Ishikawa (cell line): Measurements from ENCODE around the gene L1TD1.

Source experiments
- CEBPB ChIP-seq: IDR thresholded peaks from 2 replicates; pipeline ENCODE4 v1.6.1; 2012
- CREB1 ChIP-seq: IDR thresholded peaks from 2 replicates; pipeline ENCODE4 v1.6.1; 2012; ENCODE audit warnings: low read depth
- EGR1 ChIP-seq: IDR thresholded peaks from 2 replicates; pipeline ENCODE4 v1.6.1; 2012
- EP300 ChIP-seq: IDR thresholded peaks from 2 replicates; pipeline ENCODE4 v1.6.1; 2012; ENCODE audit warnings: borderline replicate concordance
- FOXM1 ChIP-seq: IDR thresholded peaks from 2 replicates; pipeline ENCODE4 v1.6.1; 2012; ENCODE audit warnings: low read depth, borderline replicate concordance
- NFIC ChIP-seq: IDR thresholded peaks from 2 replicates; pipeline ENCODE4 v1.6.1; 2012
- RAD21 ChIP-seq: IDR thresholded peaks from 2 replicates; pipeline ENCODE4 v1.6.1; 2012; ENCODE audit warnings: low read depth
- TAF1 ChIP-seq: IDR thresholded peaks from 2 replicates; pipeline ENCODE4 v1.6.1; 2012; ENCODE audit warnings: low read depth, mild to moderate bottlenecking
- TCF12 ChIP-seq: IDR thresholded peaks from 2 replicates; pipeline ENCODE4 v1.6.1; 2012; ENCODE audit warnings: low read depth
- TEAD4 ChIP-seq: IDR thresholded peaks from 2 replicates; pipeline ENCODE4 v1.6.1; 2012
- YY1 ChIP-seq: IDR thresholded peaks from 2 replicates; pipeline ENCODE4 v1.6.1; 2012; ENCODE audit warnings: low read depth
- ZBTB7A ChIP-seq: IDR thresholded peaks from 2 replicates; pipeline ENCODE4 v1.6.1; 2012; ENCODE audit warnings: low read depth
- TF ChIP-seq, protein P1 (sequence below): IDR thresholded peaks from 2 replicates; pipeline ENCODE4 v1.6.1; 2012
- TF ChIP-seq, protein P2 (sequence below): IDR thresholded peaks from 2 replicates; pipeline ENCODE4 v1.6.1; 2012
- TF ChIP-seq, protein P3 (sequence below): IDR thresholded peaks from 2 replicates; pipeline ENCODE4 v1.6.1; 2012; ENCODE audit warnings: low read depth, mild to moderate bottlenecking

L1TD1 gene

DNA sequence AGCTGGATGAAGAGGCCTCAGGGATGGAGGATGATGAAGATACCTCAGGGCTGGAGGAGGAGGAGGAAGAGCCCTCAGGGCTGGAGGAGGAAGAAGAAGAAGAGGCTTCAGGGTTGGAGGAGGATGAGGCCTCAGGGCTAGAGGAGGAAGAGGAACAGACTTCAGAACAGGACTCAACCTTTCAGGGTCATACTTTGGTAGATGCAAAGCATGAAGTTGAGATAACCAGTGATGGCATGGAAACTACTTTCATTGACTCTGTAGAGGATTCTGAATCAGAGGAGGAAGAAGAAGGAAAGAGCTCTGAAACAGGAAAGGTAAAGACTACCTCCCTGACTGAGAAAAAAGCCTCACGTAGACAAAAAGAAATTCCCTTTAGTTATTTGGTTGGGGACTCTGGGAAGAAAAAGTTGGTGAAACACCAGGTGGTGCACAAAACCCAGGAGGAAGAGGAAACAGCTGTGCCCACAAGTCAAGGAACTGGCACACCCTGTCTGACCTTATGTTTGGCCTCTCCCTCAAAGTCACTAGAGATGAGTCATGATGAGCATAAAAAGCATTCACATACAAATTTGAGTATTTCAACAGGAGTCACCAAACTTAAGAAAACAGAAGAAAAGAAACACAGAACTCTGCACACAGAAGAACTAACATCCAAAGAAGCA, 15.4 kb downstream of the L1TD1 start:
- TF ChIP-seq, protein P1, sequence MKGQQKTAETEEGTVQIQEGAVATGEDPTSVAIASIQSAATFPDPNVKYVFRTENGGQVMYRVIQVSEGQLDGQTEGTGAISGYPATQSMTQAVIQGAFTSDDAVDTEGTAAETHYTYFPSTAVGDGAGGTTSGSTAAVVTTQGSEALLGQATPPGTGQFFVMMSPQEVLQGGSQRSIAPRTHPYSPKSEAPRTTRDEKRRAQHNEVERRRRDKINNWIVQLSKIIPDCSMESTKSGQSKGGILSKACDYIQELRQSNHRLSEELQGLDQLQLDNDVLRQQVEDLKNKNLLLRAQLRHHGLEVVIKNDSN = no peak
- peak; percentile 23; the same call in 1 of the 2 replicates for TF ChIP-seq RAD21
- no peak for TF ChIP-seq TAF1

DNA sequence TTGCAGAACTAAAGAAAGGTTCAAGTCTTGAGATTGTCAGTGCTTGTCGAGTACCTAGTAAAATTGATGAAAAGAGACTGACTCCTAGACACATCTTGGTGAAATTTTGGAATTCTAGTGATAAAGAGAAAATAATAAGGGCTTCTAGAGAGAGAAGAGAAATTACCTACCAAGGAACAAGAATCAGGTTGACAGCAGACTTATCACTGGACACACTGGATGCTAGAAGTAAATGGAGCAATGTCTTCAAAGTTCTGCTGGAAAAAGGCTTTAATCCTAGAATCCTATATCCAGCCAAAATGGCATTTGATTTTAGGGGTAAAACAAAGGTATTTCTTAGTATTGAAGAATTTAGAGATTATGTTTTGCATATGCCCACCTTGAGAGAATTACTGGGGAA, 16.3 kb downstream of the L1TD1 start:
- TF ChIP-seq CREB1 (no peak), TCF12 (no peak), EP300 (no peak), TEAD4 (no peak), YY1 (no peak), ZBTB7A (no peak), TAF1 (no peak), EGR1 (no peak), CEBPB (no peak), RAD21 (no peak), FOXM1 (no peak), NFIC (no peak)
- TF ChIP-seq, protein P2, sequence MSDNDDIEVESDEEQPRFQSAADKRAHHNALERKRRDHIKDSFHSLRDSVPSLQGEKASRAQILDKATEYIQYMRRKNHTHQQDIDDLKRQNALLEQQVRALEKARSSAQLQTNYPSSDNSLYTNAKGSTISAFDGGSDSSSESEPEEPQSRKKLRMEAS = no peak
- TF ChIP-seq, protein P3, sequence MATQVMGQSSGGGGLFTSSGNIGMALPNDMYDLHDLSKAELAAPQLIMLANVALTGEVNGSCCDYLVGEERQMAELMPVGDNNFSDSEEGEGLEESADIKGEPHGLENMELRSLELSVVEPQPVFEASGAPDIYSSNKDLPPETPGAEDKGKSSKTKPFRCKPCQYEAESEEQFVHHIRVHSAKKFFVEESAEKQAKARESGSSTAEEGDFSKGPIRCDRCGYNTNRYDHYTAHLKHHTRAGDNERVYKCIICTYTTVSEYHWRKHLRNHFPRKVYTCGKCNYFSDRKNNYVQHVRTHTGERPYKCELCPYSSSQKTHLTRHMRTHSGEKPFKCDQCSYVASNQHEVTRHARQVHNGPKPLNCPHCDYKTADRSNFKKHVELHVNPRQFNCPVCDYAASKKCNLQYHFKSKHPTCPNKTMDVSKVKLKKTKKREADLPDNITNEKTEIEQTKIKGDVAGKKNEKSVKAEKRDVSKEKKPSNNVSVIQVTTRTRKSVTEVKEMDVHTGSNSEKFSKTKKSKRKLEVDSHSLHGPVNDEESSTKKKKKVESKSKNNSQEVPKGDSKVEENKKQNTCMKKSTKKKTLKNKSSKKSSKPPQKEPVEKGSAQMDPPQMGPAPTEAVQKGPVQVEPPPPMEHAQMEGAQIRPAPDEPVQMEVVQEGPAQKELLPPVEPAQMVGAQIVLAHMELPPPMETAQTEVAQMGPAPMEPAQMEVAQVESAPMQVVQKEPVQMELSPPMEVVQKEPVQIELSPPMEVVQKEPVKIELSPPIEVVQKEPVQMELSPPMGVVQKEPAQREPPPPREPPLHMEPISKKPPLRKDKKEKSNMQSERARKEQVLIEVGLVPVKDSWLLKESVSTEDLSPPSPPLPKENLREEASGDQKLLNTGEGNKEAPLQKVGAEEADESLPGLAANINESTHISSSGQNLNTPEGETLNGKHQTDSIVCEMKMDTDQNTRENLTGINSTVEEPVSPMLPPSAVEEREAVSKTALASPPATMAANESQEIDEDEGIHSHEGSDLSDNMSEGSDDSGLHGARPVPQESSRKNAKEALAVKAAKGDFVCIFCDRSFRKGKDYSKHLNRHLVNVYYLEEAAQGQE = no peak
- TF ChIP-seq, protein P1 = no peak

DNA sequence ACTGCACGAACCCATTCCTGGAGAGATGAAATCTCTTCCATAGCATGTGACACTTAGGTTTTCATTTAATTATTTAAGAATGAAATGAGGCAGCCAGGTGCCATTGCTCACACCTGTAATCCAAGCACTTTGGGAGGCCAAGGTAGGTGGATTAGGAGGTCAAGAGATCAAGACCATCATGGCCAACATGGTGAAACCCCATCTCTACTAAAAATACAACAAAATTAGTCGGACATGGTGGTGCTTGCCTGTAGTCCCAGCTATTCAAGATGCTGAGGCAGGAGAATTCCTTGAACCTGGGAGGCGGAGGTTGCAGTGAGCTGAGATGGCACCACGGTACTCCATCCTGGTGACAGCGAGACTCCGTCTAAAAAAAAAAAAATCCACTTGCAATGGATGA, 17.8 kb downstream of the L1TD1 start:
- TF ChIP-seq YY1 (no peak), NFIC (no peak), ZBTB7A (no peak), CEBPB (no peak), EP300 (no peak), RAD21 (no peak), CREB1 (no peak), TCF12 (no peak), TEAD4 (no peak), FOXM1 (no peak), TAF1 (no peak), EGR1 (no peak)
- TF ChIP-seq, protein P2 = no peak
- TF ChIP-seq, protein P1 = no peak
- TF ChIP-seq, protein P3 = no peak

DNA sequence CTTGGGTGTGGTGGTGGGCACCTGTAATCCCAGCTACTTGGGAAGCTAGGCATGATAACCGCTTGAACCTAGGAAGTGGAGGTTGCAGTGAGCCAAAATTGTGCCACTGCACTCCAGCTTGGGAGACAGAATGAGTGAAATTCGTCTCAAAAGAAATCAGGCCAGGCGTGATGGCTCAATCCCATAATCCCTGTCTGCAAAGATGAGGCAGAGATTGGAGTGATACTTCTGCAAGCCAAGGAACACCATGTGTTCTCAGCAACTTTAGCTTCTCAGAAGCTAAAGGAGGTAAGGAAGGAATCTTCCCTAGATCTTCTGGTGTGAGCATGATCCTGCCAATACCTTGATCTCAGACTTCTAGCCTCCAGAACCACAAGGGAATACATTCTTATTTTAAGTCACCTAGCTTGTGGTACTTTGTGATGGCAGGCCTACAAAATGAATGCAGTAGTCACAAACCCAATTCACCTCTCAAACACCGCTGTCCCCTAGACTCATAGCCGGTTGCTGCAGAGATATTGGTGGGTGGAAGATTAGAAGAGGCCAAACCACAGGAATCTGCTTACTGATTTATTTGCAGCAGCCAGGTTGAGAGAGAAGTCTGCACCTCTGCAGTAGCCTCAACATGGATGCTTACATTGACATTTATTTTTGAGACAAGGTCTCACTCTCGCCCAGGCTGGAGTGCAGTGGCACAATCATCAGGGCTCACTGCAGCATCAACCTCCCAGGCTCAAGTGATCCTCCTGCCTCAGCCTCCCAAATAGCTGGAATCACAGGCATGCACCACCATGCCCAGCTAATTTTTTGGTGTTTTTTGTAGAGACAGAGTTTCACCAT, 18.6 kb downstream of the L1TD1 start:
- TF ChIP-seq, protein P2 = no peak
- no peak for TF ChIP-seq EGR1
- TF ChIP-seq, protein P3 = no peak
- no peak for TF ChIP-seq YY1
- no peak for TF ChIP-seq ZBTB7A
- TF ChIP-seq, protein P1 = no peak
- TF ChIP-seq CREB1 = no peak
- no peak for TF ChIP-seq NFIC
- no peak for TF ChIP-seq CEBPB
- no peak for TF ChIP-seq TCF12
- TF ChIP-seq FOXM1 = no peak
- TF ChIP-seq EP300 = no peak
